ENCODE measurements around the gene PCED1B.

Gene PCED1B

GRCh38 chr12:47282206-47282605 lies 202.8 kb downstream of the PCED1B start:
- H3K36me3 ChIP-seq (ENCODE audit: control insufficient read depth in 2 of 2, insufficient read depth in 1 of 2, low read length in 2 of 2) = no peaks in the 10 kb centered on the region
- ChIA-PET POLR2A (no interaction called here), CTCF (interaction anchor here (1.4 kb wide), 1 partner anchor 25 kb away, joined by 3 read pairs; no protein-coding TSS in a partner anchor)
- H3K27ac ChIP-seq (ENCODE audit: extremely low read depth, low read depth, low read length) = no peak overlapping the region
- H3K9me3 ChIP-seq (ENCODE audit: control insufficient read depth, insufficient read depth, low read depth, low read length) = no peaks in the 10 kb centered on the region
- no peak overlapping the region for H3K4me3 ChIP-seq (ENCODE audit: low read depth, low read length)
- H3K4me1 ChIP-seq (ENCODE audit: control insufficient read depth, insufficient read depth, low read length) = no peaks in the 10 kb centered on the region
- no peak for TF ChIP-seq ZNF132 (tag by site-specific recombination; IDR thresholded peaks at IDR 0.05; ENCODE audit: borderline replicate concordance)
- TF ChIP-seq YY1 (tag by site-specific recombination; IDR thresholded peaks at IDR 0.05) = no peak
- no peak for TF ChIP-seq ZFP37 (tag by site-specific recombination; IDR thresholded peaks at IDR 0.05)
- no peak for TF ChIP-seq ZNF157 (tag by site-specific recombination; IDR thresholded peaks at IDR 0.05)
- TF ChIP-seq SCRT2 (tag by site-specific recombination; IDR thresholded peaks at IDR 0.05) = peak; percentile 40; the same call in 1 of the 2 replicates

Data from HEK293 (cell line).